ENCODE results near the gene MYH15. TPM values are rescaled to one million over a fixed set of nuclear protein-coding genes. Genes with fewer than 3 reads are reported as not detected.
A peak's percentile ranks its signal among the peaks of the same experiment; 100 is the strongest.

Gene MYH15
- total and polyA plus RNA-seq, 4 donors = 0.06 to 0.31 (median 0.25) TPM

DNA sequence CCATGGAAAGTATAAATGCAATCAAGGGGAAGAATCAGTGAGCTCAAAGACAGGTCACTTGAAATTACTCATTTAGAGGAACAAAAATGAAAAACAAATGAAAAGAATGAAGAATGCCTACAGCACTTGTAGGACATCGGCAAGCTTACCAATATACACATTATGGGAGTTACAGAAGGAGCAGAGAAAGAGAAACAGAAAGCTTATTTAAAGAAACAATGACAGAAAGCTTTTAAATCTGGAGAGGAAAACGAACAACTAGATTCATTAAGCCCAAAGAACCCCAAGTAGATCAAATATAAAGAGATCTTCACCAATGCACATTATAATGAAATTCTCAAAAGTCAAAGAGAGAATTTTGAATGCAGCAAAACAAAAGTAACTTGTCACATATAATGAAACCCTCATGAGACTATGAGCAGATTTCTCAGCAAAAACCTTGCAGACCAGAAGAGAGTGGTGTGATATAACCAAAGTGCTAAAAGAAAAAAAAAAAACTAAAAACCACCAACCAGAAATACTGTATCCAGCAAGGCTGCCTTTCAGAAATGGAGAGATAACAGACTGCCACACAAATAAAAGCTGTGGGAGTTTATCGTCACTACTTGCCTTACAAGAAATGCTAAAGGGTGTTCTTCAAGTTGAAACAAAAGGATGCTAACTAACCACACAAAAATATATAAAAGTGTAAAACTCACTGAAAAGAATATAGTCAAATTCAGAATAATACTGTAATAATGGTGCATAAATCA lies 63.1 kb downstream of the MYH15 start:
- H3K9ac ChIP-seq (ENCODE audit: insufficient read depth in 1 of 2, low read length in 2 of 2) = no peak overlapping the region
- DNase-seq = no peak
- H3K4me1 ChIP-seq (ENCODE audit: control insufficient read depth in 5 of 5, insufficient read depth in 5 of 5, low read length in 5 of 5) = peaks cover 0 to 2% (median 2%) of the 10 kb centered on the region in 5 donors
- WGBS, 2 donors = 90 to 91% methylated on average over 3 of the region's 3 CpGs
- H3K4me3 ChIP-seq = no peak overlapping the region
- no peaks in the 10 kb centered on the region for H3K27me3 ChIP-seq (ENCODE audit: control insufficient read depth in 3 of 3, insufficient read depth in 3 of 3, low read length in 2 of 3)
- TF ChIP-seq, protein P1, sequence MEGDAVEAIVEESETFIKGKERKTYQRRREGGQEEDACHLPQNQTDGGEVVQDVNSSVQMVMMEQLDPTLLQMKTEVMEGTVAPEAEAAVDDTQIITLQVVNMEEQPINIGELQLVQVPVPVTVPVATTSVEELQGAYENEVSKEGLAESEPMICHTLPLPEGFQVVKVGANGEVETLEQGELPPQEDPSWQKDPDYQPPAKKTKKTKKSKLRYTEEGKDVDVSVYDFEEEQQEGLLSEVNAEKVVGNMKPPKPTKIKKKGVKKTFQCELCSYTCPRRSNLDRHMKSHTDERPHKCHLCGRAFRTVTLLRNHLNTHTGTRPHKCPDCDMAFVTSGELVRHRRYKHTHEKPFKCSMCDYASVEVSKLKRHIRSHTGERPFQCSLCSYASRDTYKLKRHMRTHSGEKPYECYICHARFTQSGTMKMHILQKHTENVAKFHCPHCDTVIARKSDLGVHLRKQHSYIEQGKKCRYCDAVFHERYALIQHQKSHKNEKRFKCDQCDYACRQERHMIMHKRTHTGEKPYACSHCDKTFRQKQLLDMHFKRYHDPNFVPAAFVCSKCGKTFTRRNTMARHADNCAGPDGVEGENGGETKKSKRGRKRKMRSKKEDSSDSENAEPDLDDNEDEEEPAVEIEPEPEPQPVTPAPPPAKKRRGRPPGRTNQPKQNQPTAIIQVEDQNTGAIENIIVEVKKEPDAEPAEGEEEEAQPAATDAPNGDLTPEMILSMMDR (IDR thresholded peaks at IDR 0.05; ENCODE audit: control extremely low read depth, extremely low read depth) = no peak
- H3K36me3 ChIP-seq (ENCODE audit: control insufficient read depth in 4 of 4, insufficient read depth in 4 of 4, low read length in 4 of 4) = no peaks in the 10 kb centered on the region
- H3K9me3 ChIP-seq (ENCODE audit: control insufficient read depth in 4 of 4, insufficient read depth in 3 of 4, low read length in 3 of 4) = peaks cover 0 to 14% (median 2%) of the 10 kb centered on the region in 4 donors
- H3K27ac ChIP-seq (ENCODE audit: low read depth in 1 of 2, low read length in 1 of 2) = no peak overlapping the region
- no peak for ATAC-seq (ENCODE audit: insufficient read depth, low FRiP score)

DNA sequence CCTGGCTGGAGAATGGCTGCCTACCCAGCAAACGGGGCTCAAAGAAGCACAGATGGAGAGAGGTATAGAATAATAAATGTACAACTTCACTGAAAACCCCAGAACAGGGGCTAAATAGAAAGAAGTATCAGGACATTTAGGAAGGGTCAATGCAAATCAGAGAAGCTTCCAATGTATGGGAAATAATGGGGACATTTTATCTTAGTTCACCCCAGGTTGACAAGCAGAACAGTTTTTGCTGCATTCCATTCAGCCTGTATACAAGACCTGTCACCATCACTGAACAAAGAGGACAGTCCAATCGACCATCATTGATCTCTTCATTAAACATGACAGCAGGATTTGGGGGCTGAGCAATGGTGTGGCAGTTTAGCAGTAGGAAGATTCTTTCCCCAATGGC lies 68.1 kb downstream of the MYH15 start:
- H3K27ac ChIP-seq (ENCODE audit: low read depth in 1 of 2, low read length in 1 of 2) = no peak overlapping the region
- no peak for ATAC-seq (ENCODE audit: insufficient read depth, low FRiP score)
- TF ChIP-seq, protein P1 (IDR thresholded peaks at IDR 0.05; ENCODE audit: control extremely low read depth, extremely low read depth) = no peak
- H3K4me3 ChIP-seq = no peak overlapping the region
- H3K9ac ChIP-seq (ENCODE audit: insufficient read depth in 1 of 2, low read length in 2 of 2) = no peak overlapping the region
- 69 to 80% methylated on average over 2 of the region's 2 CpGs for WGBS, 2 donors
- DNase-seq = no peak
- H3K4me1 ChIP-seq (ENCODE audit: control insufficient read depth in 5 of 5, insufficient read depth in 5 of 5, low read length in 5 of 5) = peaks cover 0 to 32% (median 7%) of the 10 kb centered on the region in 5 donors
- peaks cover 0 to 11% (median 2%) of the 10 kb centered on the region in 4 donors for H3K9me3 ChIP-seq (ENCODE audit: control insufficient read depth in 4 of 4, insufficient read depth in 3 of 4, low read length in 3 of 4)
- no peaks in the 10 kb centered on the region for H3K27me3 ChIP-seq (ENCODE audit: control insufficient read depth in 3 of 3, insufficient read depth in 3 of 3, low read length in 2 of 3)
- no peaks in the 10 kb centered on the region for H3K36me3 ChIP-seq (ENCODE audit: control insufficient read depth in 4 of 4, insufficient read depth in 4 of 4, low read length in 4 of 4)

DNA sequence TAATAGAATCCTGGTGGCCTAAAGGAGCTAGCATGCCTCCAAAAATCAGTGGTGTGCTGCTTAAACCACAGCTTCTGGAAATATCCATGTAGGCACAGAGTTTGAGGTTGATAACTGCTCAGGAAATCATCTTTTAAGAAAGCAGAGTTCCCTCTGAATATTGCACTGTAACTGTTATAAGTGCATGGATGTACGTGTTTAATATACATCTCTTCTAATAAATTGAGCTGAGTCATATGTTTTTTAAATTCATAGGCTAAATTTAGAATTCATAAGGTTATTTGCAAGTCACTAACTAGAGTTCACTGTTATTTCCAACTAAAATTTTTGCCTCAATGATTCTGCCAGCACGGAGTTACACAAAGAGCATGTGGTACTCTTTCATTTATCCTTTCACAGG lies 68.9 kb downstream of the MYH15 start:
- 69 to 81% methylated on average over 2 of the region's 2 CpGs for WGBS, 2 donors
- H3K9me3 ChIP-seq (ENCODE audit: control insufficient read depth in 4 of 4, insufficient read depth in 3 of 4, low read length in 3 of 4) = peaks cover 0 to 5% (median 2%) of the 10 kb centered on the region in 4 donors
- no peak for ATAC-seq (ENCODE audit: insufficient read depth, low FRiP score)
- H3K27me3 ChIP-seq (ENCODE audit: control insufficient read depth in 3 of 3, insufficient read depth in 3 of 3, low read length in 2 of 3) = no peaks in the 10 kb centered on the region
- peak in 1 of 3 donors; percentile 35 for DNase-seq
- H3K4me3 ChIP-seq = no peak overlapping the region
- H3K4me1 ChIP-seq (ENCODE audit: control insufficient read depth in 5 of 5, insufficient read depth in 5 of 5, low read length in 5 of 5) = peaks cover 0 to 32% (median 7%) of the 10 kb centered on the region in 5 donors
- H3K9ac ChIP-seq (ENCODE audit: insufficient read depth in 1 of 2, low read length in 2 of 2) = no peak overlapping the region
- no peak overlapping the region for H3K27ac ChIP-seq (ENCODE audit: low read depth in 1 of 2, low read length in 1 of 2)
- H3K36me3 ChIP-seq (ENCODE audit: control insufficient read depth in 4 of 4, insufficient read depth in 4 of 4, low read length in 4 of 4) = no peaks in the 10 kb centered on the region
- TF ChIP-seq, protein P1 (IDR thresholded peaks at IDR 0.05; ENCODE audit: control extremely low read depth, extremely low read depth) = no peak

Measured in lung (tissue), 12 donors.